ENCODE data around the gene IBA57. TPM values are rescaled to one million over a fixed set of nuclear protein-coding genes. Genes with fewer than 3 reads are reported as not detected.

IBA57 gene
- polyA plus RNA-seq, 3 donors from 2014 or later: 2.0 to 4.4 (median 2.0) TPM

DNA sequence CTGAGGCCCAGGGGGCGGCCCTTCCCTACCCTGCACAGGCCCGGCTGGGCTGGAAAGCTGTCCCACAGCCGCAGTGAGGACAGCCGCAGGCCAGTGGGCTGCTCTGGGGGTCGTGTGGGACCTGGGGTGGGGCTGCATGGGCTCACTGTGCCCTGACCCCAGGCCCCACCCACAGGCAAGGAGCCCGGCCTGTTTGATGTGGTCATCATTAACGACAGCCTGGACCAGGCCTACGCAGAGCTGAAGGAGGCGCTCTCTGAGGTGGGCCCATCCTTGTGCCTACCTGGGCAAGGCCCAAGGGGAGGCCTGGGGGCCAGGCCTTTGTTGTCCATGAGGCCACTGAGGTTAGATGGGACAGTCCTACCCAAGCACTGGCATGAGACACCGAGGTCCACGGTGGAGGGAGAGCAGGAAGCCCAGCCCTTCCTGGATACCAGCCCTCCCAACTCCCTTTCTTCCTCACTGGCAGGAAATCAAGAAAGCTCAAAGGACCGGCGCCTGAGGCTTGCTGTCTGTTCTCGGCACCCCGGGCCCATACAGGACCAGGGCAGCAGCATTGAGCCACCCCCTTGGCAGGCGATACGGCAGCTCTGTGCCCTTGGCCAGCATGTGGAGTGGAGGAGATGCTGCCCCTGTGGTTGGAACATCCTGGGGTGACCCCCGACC, 17.3 kb upstream of the IBA57 start:
- Mint-ChIP-seq H3K9me3 (no peaks in the 10 kb centered on the region), H3K36me3 (no peaks in the 10 kb centered on the region), H3K27me3 (ENCODE audit: low read depth in 3 of 3) (peaks cover 0 to 12% (median 2%) of the 10 kb centered on the region in 3 donors), H3K4me3 (no peak overlapping the region), H3K27ac (no peak overlapping the region), H3K4me1 (peaks cover 10 to 12% of the 10 kb centered on the region in 2 donors)
- no peak for DNase-seq

DNA sequence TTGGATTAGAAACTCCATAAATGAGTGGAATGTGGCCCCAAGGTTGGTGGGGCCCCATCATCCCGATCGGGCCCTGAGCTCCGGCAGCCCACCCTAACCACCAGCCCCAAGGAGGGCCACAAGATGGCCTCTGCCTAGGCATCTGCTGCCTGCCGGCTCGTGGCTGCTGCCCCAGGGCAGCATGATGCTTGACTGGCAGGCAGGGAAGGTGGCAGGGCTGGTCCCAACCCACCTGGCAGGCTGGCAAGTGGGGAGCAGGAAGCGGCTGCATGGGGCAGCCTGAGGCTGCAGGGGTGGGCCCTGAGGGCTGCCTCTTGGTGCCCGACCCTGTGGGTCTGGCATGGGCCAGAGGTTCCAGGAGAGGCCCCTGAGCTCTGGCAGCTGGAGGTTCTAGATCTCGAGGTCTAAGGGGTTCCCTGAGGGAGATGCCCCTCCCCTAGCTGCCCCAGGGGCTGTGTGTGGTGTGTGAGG, 16.6 kb upstream of the IBA57 start:
- Mint-ChIP-seq H3K4me1 (peaks cover 4 to 6% of the 10 kb centered on the region in 2 donors), H3K27ac (no peak overlapping the region), H3K27me3 (ENCODE audit: low read depth in 3 of 3) (peaks cover 0 to 12% (median 2%) of the 10 kb centered on the region in 3 donors), H3K9me3 (no peaks in the 10 kb centered on the region), H3K4me3 (no peak overlapping the region), H3K36me3 (no peaks in the 10 kb centered on the region)
- DNase-seq: no peak

DNA sequence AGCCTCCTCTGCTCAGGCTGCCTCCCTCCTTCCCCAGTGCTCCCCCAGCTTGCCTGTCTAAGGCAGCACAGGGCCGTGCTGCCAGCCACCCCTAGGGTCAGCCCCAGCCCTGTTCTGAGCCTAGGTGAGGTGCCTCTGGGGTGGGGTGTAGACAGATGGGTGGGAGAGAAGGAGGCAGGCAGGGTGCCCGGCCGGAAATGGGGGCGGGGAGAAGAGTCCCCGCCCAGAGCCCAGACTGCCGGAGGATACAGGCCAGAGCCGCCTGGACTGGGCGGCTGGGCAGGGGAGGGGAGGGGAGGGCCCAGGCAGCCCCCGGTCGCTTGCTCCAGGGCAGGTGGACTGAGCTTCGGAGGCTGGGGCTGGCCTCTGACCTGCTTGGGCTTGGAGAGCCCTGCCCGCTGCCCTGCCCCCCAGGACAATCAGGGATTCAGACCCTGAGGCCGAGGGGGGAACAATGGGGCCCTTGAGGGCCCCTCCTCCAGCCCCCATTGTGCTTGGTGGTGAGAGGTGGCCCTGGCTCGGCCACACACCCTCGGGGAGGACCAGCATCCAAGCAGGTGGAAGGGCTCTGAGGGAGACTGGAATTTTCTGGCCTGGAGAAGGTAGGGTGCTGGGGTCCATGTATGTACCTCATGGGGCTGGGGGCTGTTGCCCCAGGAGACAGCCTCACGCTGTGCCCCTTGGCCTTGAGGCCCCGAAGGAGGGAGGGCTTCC, 16.0 kb upstream of the IBA57 start, which contains the start of gene GJC2:
GJC2 (plus strand) TSS at position 525 of the 714 bp plus-strand sequence. CDS start 7,829 bp downstream, outside the sequence.
- no peaks in the 10 kb centered on the region for H3K9me3 Mint-ChIP-seq
- DNase-seq: no peak
- peaks cover 0 to 3% of the 10 kb centered on the region in 2 donors for H3K4me1 Mint-ChIP-seq
- H3K4me3 Mint-ChIP-seq: no peak within 1 kb of the TSS
- H3K27me3 Mint-ChIP-seq (ENCODE audit: low read depth in 3 of 3): peaks cover 0 to 12% (median 2%) of the 10 kb centered on the region in 3 donors
- H3K27ac Mint-ChIP-seq: no peak within 1 kb of the TSS
- no peaks in the 10 kb centered on the region for H3K36me3 Mint-ChIP-seq

DNA sequence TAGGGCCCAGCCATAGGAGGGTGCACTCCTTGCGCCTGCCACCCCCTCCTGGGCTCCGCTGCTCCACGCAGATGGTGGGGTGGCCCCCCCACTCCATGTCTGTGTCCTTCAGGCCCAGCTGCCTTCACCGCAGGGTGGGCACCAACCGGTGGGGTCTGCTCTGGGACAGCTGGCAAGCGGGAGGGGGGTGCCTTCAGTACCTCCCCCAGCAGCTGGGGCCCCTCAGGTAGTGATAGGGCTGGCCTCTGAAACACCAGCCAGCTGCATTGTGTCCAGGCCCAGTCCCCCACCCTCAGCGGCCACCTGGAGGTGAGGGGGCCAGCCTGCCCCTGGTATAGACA, 15.5 kb upstream of the IBA57 start:
- DNase-seq: no peak
- H3K36me3 Mint-ChIP-seq: no peaks in the 10 kb centered on the region
- H3K9me3 Mint-ChIP-seq: no peaks in the 10 kb centered on the region
- H3K4me1 Mint-ChIP-seq: no peaks in the 10 kb centered on the region
- peaks cover 0 to 12% (median 2%) of the 10 kb centered on the region in 3 donors for H3K27me3 Mint-ChIP-seq (ENCODE audit: low read depth in 3 of 3)
- no peak overlapping the region for H3K4me3 Mint-ChIP-seq
- no peak overlapping the region for H3K27ac Mint-ChIP-seq

DNA sequence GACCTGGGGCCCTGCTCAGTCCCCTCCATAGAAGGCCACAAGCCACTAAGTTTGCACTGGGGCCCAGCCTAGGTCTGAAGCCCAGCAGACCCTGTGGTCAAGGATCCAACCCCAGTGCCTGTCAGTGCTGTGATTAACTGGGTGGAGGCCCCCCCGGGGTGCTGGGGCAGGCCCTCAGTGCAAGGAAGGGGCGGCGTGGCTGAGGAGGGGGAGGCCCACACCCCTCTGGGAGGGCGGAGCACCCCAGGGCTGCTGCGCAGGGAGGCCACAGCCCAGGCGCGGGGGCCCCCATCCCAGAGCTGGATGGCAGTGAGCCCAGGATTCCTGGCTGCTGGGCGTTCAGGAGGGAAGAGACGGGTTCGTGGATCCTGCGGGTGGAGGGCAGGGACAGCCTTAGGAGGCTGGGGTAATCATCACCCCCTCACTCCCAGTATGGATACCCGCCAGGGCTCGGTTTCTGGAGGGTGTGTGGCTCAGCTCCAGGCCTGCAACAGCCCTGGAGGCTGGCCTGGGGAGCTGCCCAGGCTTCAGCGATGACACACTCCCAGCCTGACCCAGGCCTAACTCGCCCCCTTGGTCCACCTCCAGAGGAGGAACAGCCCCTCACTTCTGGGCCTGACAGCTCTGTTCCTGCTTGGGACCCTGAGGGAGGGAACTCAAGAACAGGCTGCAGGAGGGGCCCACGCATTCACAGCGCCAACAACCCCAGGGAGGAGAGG, 15.0 kb upstream of the IBA57 start:
- DNase-seq: no peak
- H3K9me3 Mint-ChIP-seq: no peaks in the 10 kb centered on the region
- no peak overlapping the region for H3K27ac Mint-ChIP-seq
- no peak overlapping the region for H3K4me3 Mint-ChIP-seq
- H3K4me1 Mint-ChIP-seq: no peaks in the 10 kb centered on the region
- peaks cover 0 to 12% (median 2%) of the 10 kb centered on the region in 3 donors for H3K27me3 Mint-ChIP-seq (ENCODE audit: low read depth in 3 of 3)
- no peaks in the 10 kb centered on the region for H3K36me3 Mint-ChIP-seq

DNA sequence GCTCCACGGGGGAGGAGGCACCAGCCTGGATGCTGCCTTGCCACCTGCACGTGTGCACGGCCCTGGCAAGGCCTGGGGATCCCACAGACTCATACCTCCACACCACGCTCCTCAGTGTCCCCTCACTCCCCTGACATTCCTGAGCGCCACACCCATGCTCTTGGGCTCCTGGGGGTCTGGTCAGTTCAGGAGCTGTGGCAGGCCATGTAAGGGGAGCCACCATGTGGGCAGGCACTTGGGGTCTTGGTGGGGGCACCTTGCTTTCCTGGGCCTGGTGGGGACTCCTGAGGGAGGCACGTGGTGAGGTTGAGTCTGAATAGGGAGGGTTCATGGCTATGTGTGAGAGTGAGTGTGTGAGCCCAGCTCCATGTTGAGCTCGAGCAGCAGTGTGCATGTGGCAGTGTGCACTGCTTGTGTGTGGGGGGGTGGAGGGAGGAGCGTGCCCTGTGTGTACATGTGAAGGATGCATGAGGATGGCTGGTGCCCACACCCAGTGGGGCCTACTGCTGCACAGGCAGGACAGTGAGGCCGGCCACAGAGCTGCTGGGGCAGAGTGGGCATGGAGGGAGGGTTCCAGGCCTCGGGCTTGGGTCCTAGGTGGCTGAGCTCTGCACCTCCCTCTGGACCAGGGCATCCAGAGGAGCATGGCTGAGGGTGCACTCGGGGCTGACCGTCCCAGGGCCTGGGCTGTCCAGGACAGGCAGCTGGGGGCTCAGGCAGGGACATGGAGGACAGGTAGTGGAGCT, 14.3 kb upstream of the IBA57 start:
- H3K9me3 Mint-ChIP-seq: no peaks in the 10 kb centered on the region
- H3K27ac Mint-ChIP-seq: peak overlapping the region in 4 of 6 donors; percentile 49 to 60 (median 54)
- H3K36me3 Mint-ChIP-seq: no peaks in the 10 kb centered on the region
- peaks cover 0 to 8% (median 2%) of the 10 kb centered on the region in 3 donors for H3K27me3 Mint-ChIP-seq (ENCODE audit: low read depth in 3 of 3)
- no peaks in the 10 kb centered on the region for H3K4me1 Mint-ChIP-seq
- no peak for DNase-seq
- no peak overlapping the region for H3K4me3 Mint-ChIP-seq

DNA sequence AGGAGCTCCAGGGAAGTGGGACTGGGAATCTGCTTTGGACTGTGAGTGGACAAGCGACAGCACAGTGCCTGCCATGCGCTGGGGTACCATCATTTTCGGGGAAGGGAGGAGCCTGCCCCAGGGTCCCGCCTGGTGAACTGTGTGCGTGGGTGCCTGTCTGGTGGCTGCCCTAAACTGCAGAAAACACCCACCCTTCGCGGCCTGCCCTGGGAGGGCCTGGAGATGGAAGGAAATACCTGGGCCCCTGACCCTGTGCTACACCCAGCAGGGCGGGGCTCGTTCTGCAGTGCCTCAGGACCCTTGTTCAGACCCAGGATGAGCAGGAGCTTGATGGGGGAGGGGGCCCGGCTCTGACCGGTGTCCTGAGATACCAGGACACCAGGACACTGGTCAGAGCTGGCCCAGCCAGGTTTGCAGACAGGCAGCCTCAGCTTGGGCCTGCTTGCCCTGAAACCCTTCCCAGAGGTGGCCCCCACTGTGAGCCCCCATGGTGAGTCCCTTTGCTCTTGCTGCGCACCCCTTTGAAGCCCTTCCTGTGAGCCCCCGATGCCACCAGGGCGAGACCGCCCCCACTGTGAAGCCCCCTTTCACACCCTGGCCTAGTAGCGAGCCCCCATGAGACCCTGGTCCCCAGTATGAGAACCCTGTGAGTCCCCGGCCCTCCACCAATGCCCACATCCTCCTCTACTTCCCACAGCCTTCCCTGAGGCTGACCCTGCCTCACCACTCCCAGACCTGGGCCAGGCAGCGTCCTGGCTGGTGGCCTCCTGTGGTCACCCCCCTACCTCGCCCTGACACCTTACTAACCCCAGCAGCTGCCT, 13.3 kb upstream of the IBA57 start:
- no peak for DNase-seq
- Mint-ChIP-seq H3K4me1 (peaks cover 0 to 1% of the 10 kb centered on the region in 2 donors), H3K4me3 (no peak overlapping the region), H3K27ac (peak overlapping the region in 3 of 6 donors; percentile 19 to 57 (median 53)), H3K27me3 (ENCODE audit: low read depth in 3 of 3) (peaks cover 0 to 8% (median 2%) of the 10 kb centered on the region in 3 donors), H3K36me3 (no peaks in the 10 kb centered on the region), H3K9me3 (no peaks in the 10 kb centered on the region)

DNA sequence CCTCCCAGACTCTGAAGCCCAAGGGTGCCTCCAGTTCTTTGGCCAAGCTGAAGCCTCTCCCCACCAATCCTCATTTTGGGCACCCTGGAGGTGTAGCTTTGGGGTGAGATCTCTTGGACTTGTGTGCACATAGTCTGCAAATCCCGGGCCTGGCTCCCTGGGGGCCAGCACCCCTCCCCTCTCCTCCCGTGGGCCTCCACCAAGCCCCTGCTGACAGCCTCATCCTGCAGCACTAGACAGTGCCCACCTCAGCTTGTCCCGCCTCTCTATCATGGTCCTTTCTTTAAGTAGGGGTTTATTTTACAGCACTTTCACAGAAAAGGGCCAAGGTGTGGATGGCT, 12.7 kb upstream of the IBA57 start:
- no peak for DNase-seq
- Mint-ChIP-seq H3K9me3 (no peaks in the 10 kb centered on the region), H3K27ac (peak overlapping the region in 1 of 6 donors; percentile 51), H3K4me1 (peaks cover 0 to 1% of the 10 kb centered on the region in 2 donors), H3K4me3 (no peak overlapping the region), H3K27me3 (ENCODE audit: low read depth in 3 of 3) (peaks cover 0 to 8% (median 2%) of the 10 kb centered on the region in 3 donors), H3K36me3 (no peaks in the 10 kb centered on the region)

DNA sequence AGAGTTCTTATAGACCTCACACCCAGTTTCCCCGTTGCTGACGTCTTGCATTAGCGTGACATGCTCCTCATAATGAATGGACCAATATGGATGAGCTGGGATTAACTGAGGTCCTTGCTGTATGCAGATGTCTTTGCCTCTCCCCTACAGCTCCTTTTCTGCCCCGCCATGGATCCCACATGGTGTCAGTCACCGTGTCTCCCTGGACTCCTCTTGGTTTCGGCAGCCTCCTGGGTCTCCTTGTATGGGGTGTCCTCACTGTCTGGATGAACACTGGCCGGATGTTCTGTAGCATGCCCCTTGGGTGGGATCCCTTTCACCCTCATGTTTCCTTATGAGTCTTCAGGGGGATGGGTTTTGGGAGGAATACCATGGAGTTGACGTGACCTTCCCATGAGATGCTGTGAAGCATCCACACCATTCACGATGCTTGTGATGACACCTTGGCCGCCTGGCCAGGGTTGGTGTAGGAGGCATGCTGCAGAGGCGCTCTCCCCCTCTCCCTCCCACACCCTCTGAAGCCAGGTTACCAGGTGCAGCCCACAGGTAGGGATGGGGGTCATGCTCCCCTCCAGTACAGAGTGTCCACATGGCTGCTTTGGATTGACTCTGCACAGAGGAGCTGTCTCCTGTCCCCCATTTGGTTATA, 11.5 kb upstream of the IBA57 start:
- Mint-ChIP-seq H3K9me3 (no peaks in the 10 kb centered on the region), H3K27me3 (ENCODE audit: low read depth in 3 of 3) (peaks cover 0 to 8% (median 0%) of the 10 kb centered on the region in 3 donors), H3K27ac (peak overlapping the region in 2 of 6 donors; percentile 30 to 41), H3K36me3 (no peaks in the 10 kb centered on the region), H3K4me3 (no peak overlapping the region), H3K4me1 (peaks cover 0 to 1% of the 10 kb centered on the region in 2 donors)
- DNase-seq: no peak

DNA sequence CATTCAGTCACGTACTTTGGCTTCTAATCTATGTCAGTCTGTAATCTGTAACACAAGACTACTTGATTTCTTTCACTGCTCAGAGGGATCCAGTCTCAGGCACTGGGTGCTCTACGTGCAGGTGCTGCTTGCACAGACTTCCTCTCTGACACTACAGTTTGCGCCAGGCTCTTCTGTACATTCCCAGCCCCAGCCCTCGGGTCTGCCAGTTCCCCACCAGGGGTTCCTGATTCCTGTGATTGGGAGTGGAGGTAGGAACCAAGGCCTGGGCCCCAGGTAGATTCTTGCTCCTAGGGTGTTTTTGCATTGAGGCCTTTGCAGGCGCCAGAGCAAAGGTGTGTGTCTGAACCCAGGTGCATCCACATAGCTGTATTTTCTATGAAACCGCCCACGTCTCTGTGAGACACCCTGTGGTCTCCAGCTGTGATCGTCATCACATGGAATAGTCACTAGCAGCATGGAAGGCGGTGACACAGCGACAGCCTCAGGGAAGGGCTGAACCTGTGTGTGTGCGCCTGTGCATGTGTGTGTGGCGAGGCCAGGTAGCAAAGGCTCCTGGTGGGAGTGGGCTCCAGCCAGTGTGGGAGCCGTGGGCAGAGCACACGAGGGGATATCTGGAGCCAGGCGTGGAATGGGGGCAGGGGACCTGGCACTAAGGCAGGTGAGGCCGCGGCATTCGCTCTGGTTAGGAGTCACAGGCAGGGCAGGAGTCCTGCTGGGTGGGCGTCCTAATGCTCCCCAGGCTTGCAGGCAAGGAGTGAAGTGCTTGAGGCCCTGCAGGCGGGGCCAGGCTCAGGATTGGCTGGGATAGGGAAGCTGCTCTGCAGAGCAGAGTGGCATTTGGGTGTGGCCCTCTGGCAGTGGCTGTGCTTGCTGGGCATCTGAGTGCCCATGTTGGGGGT, 10.7 kb upstream of the IBA57 start:
- DNase-seq: no peak
- Mint-ChIP-seq H3K4me3 (no peak overlapping the region), H3K9me3 (no peaks in the 10 kb centered on the region), H3K36me3 (no peaks in the 10 kb centered on the region), H3K4me1 (peaks cover 0 to 1% of the 10 kb centered on the region in 2 donors), H3K27ac (peak overlapping the region in 1 of 6 donors; percentile 41), H3K27me3 (ENCODE audit: low read depth in 3 of 3) (peaks cover 0 to 5% (median 0%) of the 10 kb centered on the region in 3 donors)

DNA sequence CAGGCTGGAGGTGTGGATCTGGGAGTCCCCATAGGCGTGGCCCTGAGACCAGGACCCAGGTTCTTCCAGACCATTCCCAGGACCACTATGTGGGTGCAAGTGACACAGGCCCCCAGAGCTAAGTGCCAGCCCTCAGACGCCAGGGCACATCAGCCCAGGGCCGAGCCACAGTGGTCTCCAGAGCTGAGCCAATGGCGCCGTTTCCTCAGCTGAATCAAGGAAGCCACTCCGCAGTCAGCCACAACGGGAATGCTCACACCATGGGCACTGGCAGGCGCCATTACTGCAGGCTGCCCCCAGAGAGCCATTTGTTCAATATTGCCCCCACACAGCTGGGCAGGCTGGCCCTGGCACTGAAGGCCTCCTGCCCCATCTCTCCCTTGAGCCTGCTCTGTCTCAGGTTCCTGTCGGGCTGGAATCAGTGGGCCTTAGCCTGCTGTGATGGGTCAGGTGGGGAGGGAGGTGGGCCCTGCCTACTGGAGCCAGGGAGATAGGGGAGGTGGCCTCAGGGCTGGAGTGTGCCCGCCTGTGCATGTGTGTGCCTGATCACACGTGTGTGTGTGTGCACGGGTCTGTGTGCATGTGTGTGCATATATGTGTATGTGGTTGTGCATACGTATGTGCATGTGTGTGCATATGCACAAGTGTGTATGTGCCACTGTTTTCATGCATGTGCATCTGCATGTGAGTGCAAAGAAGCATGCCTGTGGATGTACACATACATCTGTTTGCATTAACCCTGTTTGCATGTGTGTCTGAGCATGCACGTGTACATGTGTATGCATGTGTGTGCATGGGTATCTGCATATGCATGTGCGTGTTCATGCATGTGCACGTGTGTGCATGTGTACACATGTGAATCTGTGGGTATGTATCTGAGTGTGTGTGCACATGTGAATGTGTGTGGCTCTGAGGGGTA, 9.7 kb upstream of the IBA57 start:
- DNase-seq: no peak
- no peak overlapping the region for H3K27ac Mint-ChIP-seq
- H3K4me1 Mint-ChIP-seq: peaks cover 0 to 1% of the 10 kb centered on the region in 2 donors
- peaks cover 0 to 5% (median 0%) of the 10 kb centered on the region in 3 donors for H3K27me3 Mint-ChIP-seq (ENCODE audit: low read depth in 3 of 3)
- H3K36me3 Mint-ChIP-seq: no peaks in the 10 kb centered on the region
- H3K9me3 Mint-ChIP-seq: no peaks in the 10 kb centered on the region
- H3K4me3 Mint-ChIP-seq: no peak overlapping the region

All from immature natural killer cell (primary cell).